Measurements from ENCODE around the gene PTMA.
"Not testable (repeated sequence)": the region's sequence is repeated elsewhere in the genome, so short reads cannot be mapped to it uniquely, and the experiment has no call there.

The PTMA gene

GRCh38 chr2:231709981-231710798 lies 1.9 kb downstream of the PTMA start:
- peaks cover 51 to 55% of the 10 kb centered on the region in 2 experiments for H3K4me1 ChIP-seq (ENCODE audit: control insufficient read depth in 1 of 2, insufficient read depth in 1 of 2, low read depth in 1 of 2, low read length in 1 of 2)
- peak overlapping the region; percentile 81 to 96 for H3K4me3 ChIP-seq (ENCODE audit: low read depth in 1 of 2, low read length in 1 of 2)
- TF ChIP-seq, protein P1, sequence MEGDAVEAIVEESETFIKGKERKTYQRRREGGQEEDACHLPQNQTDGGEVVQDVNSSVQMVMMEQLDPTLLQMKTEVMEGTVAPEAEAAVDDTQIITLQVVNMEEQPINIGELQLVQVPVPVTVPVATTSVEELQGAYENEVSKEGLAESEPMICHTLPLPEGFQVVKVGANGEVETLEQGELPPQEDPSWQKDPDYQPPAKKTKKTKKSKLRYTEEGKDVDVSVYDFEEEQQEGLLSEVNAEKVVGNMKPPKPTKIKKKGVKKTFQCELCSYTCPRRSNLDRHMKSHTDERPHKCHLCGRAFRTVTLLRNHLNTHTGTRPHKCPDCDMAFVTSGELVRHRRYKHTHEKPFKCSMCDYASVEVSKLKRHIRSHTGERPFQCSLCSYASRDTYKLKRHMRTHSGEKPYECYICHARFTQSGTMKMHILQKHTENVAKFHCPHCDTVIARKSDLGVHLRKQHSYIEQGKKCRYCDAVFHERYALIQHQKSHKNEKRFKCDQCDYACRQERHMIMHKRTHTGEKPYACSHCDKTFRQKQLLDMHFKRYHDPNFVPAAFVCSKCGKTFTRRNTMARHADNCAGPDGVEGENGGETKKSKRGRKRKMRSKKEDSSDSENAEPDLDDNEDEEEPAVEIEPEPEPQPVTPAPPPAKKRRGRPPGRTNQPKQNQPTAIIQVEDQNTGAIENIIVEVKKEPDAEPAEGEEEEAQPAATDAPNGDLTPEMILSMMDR (IDR thresholded peaks at IDR 0.05) = peak; percentile 90
- peak overlapping the region; percentile 97 for H3K27ac ChIP-seq
- H3K36me3 ChIP-seq = no peaks in the 10 kb centered on the region
- no peaks in the 10 kb centered on the region for H3K27me3 ChIP-seq
- H3K9me3 ChIP-seq = no peaks in the 10 kb centered on the region

DNA sequence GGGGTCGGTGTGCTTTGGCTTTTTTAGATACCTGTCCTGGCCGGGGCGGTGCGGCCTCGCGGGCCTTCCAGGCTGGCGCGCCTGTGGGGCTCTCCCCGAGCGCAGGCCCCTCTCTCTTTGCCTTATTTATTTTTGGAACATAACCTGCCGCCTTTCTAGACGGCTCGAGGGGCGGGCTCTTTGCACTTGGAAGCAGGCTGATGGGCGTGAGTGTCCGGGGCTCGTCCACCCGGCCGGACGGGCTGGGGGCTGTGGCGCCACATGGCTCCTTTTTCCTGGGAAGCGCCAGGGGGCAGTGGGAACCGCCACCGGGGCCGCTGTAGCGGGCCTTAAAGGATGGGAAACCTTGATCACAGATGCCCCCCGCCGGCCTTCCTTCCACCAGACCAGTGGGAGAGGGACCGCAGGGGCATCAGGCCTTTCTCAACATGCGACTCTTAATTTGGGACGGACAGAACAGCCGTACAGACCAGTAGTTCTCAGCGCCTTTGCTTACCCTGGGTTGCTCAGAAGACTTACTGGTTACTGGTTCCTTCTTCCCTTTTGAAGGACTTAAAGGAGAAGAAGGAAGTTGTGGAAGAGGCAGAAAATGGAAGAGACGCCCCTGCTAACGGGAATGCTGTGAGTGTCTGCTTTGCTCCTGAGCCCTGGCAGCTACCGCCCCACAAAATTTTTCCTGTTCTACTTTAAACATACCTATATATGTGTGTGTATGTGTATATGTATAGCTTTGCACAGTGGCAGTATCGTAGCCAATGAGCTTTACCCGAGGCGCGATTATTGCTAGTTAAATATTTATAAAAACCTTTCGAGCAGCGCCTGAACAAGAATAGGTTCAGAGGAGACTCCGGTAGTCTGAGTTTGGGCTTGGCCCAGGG lies 2.7 kb downstream of the PTMA start:
- Histone ChIP-seq H3K36me3 (no peaks in the 10 kb centered on the region), H3K27ac (peak overlapping the region; percentile 97), H3K9me3 (no peaks in the 10 kb centered on the region), H3K4me3 (ENCODE audit: low read depth in 1 of 2, low read length in 1 of 2) (peak overlapping the region; percentile 81 to 96), H3K27me3 (no peaks in the 10 kb centered on the region), H3K4me1 (ENCODE audit: control insufficient read depth in 1 of 2, insufficient read depth in 1 of 2, low read depth in 1 of 2, low read length in 1 of 2) (peaks cover 43 to 50% of the 10 kb centered on the region in 2 experiments)
- TF ChIP-seq, protein P1 (IDR thresholded peaks at IDR 0.05) = no peak

DNA sequence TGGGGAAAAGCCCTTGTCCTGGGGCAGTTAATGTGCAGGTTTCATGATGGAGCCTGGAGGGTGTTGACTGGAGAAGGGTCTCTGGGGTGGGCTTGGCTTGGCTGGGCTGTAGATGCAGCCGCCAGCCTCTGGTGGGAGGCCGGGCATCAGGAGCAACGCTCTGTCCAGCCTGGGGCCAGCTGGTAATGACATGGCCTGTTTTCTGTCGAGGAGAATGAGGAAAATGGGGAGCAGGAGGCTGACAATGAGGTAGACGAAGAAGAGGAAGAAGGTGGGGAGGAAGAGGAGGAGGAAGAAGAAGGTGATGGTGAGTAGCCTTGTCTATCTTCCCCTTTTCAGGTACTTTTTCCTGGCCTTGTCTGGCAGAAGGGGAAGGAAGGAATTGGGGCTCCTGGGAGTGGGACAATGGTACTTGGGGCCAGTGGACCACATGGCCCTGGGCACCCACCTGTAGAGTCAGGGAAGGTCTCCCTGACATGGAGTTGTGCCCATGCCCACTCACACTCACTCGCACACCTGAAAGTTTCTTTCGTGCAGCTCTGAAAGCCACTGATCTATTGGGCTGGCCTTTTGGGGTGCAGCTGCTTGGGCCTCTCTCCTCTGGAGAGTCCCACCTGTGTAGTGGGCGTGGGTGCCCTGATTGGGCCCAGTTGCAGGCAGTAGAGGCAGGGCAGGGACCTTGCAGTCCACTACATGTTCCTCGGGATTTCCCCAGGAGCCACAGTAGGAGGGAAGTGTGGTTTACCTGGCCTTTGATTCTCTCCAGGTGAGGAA lies 3.5 kb downstream of the PTMA start:
- Histone ChIP-seq H3K27ac (peak overlapping the region; percentile 97), H3K9me3 (no peaks in the 10 kb centered on the region), H3K4me3 (ENCODE audit: low read depth in 1 of 2, low read length in 1 of 2) (peak overlapping the region; percentile 81 to 96), H3K36me3 (no peaks in the 10 kb centered on the region), H3K27me3 (no peaks in the 10 kb centered on the region), H3K4me1 (ENCODE audit: control insufficient read depth in 1 of 2, insufficient read depth in 1 of 2, low read depth in 1 of 2, low read length in 1 of 2) (peaks cover 39 to 45% of the 10 kb centered on the region in 2 experiments)
- TF ChIP-seq, protein P1 (IDR thresholded peaks at IDR 0.05) = no peak

DNA sequence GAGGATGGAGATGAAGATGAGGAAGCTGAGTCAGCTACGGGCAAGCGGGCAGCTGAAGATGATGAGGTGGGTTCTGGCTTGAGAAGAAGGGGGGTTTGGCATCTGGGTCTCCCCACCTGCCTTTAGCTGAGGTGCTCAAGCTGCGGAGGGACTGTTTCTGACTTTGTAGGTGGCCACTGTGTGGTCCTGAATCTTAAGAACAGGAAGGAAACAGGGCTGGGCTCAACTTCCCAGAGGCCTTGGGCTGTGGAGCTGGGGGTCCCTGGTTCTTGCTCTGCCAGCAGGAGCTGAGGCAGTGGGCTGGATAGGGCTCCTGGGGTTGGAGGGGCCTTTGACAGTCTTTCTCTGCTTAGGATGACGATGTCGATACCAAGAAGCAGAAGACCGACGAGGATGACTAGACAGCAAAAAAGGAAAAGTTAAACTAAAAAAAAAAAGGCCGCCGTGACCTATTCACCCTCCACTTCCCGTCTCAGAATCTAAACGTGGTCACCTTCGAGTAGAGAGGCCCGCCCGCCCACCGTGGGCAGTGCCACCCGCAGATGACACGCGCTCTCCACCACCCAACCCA lies 4.2 kb downstream of the PTMA start:
- H3K4me3 ChIP-seq (ENCODE audit: low read depth in 1 of 2, low read length in 1 of 2) = peak overlapping the region; percentile 81 to 96
- H3K27ac ChIP-seq = peak overlapping the region; percentile 97
- not testable (repeated sequence) for H3K27me3 ChIP-seq, H3K36me3 ChIP-seq, H3K9me3 ChIP-seq
- peaks cover 39 to 46% of the 10 kb centered on the region in 2 experiments for H3K4me1 ChIP-seq (ENCODE audit: control insufficient read depth in 1 of 2, insufficient read depth in 1 of 2, low read depth in 1 of 2, low read length in 1 of 2)

GRCh38 chr2:231713406-231713729 lies 5.0 kb downstream of the PTMA start:
- peak overlapping the region; percentile 58 for H3K27ac ChIP-seq
- H3K4me3 ChIP-seq (ENCODE audit: low read depth in 1 of 2, low read length in 1 of 2) = not testable (repeated sequence)

More at GRCh38 chr2:231713406-231713729, 5.0 kb downstream of the PTMA start:
- H3K4me1 ChIP-seq (ENCODE audit: control insufficient read depth in 1 of 2, insufficient read depth in 1 of 2, low read depth in 1 of 2, low read length in 1 of 2) = peaks cover 39 to 48% of the 10 kb centered on the region in 2 experiments
- not testable (repeated sequence) for H3K27me3 ChIP-seq, H3K9me3 ChIP-seq, H3K36me3 ChIP-seq
